ENCODE data around the gene NFYB. TPM values are rescaled to one million over a fixed set of nuclear protein-coding genes. Genes with fewer than 3 reads are reported as not detected.

The NFYB gene
- total and polyA plus RNA-seq, 9 of the 15 experiments (the other 6 are each of a cell fraction or from before 2014, with no cell fraction given) = 14.5 to 51.5 (median 32.3) TPM

DNA sequence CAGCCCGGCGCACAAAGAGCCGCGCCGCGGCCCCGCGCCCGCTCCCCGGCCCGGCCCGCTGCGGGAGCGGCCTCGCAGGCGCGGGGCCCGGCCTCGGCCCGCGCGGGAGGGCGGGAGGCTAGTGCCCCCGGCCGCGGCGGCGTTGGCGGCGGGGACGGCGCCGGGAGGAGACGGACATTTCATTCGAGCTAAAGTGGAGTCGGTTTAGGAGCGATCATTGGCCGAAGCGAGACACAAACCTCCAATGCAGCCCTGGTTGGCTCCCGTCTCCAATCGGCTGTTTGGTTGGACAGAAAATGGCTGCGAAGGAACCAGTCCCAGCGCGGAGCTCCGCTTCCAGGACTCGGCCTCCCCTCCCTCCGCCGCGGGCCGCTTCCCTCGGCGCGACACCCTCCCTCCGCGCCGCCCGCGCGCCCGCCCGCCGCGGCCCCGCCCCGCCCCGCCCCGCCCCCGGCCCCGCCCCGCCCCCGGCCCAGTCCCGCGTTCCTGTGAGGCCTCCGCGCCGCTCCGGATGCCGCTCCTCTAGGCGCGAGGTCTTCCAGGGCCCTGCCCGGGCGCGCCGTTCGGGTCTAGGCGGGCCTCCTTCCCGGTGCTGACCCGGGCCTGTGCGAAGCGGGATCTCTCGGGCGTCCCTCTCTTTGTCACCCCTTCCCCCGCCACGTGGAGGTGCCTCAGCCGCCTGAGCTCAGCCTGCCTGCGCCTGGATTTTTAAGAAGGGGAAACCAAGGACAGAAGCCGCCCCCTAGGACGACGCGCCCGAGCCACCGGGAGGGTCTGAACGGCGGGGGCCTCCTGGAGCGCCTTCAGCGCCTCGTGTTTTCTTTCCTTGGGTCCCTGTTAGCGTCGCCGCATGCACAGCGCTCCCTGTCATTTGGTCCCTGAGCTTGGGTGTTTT lies at the start of gene NFYB (continued):
- TF ChIP-seq ETS2 (tag; IDR thresholded peaks at IDR 0.05; ENCODE audit: borderline replicate concordance, poor library complexity, severe bottlenecking) = no peak
- TF ChIP-seq ZFP36 (IDR thresholded peaks at IDR 0.05; ENCODE audit: low read depth, low read length, partially characterized antibody) = no peak
- TF ChIP-seq TARDBP (IDR thresholded peaks at IDR 0.05) = no peak
- no peak for TF ChIP-seq XRCC4 (IDR thresholded peaks at IDR 0.05; ENCODE audit: extremely low read depth, insufficient read depth, insufficient read length)
- no peak for TF ChIP-seq ZNF707 (CRISPR knock-in tag; conservative IDR thresholded peaks at IDR 0.05)
- TF ChIP-seq, protein P1, sequence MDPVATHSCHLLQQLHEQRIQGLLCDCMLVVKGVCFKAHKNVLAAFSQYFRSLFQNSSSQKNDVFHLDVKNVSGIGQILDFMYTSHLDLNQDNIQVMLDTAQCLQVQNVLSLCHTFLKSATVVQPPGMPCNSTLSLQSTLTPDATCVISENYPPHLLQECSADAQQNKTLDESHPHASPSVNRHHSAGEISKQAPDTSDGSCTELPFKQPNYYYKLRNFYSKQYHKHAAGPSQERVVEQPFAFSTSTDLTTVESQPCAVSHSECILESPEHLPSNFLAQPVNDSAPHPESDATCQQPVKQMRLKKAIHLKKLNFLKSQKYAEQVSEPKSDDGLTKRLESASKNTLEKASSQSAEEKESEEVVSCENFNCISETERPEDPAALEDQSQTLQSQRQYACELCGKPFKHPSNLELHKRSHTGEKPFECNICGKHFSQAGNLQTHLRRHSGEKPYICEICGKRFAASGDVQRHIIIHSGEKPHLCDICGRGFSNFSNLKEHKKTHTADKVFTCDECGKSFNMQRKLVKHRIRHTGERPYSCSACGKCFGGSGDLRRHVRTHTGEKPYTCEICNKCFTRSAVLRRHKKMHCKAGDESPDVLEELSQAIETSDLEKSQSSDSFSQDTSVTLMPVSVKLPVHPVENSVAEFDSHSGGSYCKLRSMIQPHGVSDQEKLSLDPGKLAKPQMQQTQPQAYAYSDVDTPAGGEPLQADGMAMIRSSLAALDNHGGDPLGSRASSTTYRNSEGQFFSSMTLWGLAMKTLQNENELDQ (CRISPR knock-in tag; IDR thresholded peaks at IDR 0.05; ENCODE audit: borderline replicate concordance) = no peak
- TF ChIP-seq NUFIP1 (IDR thresholded peaks at IDR 0.05; ENCODE audit: partially characterized antibody) = no peak
- no peak for TF ChIP-seq RFX5 (IDR thresholded peaks at IDR 0.05; ENCODE audit: low read depth, low read length)
- TF ChIP-seq POLR2AphosphoS2 (IDR thresholded peaks at IDR 0.05; ENCODE audit: low read length) = no peak
- TF ChIP-seq TRIM28 (IDR thresholded peaks at IDR 0.05) = no peak
- TF ChIP-seq ZNF561 (CRISPR knock-in tag; conservative IDR thresholded peaks at IDR 0.05) = no peak
- TF ChIP-seq RNF2 (IDR thresholded peaks at IDR 0.05) = 0 out of 2 replicates have a peak, but pooled peaks have one; percentile 46
- TF ChIP-seq SETDB1 (IDR thresholded peaks at IDR 0.05; ENCODE audit: low read length) = no peak
- no peak for TF ChIP-seq SRSF3 (IDR thresholded peaks at IDR 0.05; ENCODE audit: insufficient read depth, low read length)
- TF ChIP-seq ZFP1 (CRISPR knock-in tag; IDR thresholded peaks at IDR 0.05) = no peak
- no peak for TF ChIP-seq TFAM (CRISPR knock-in tag; conservative IDR thresholded peaks at IDR 0.05)
- TF ChIP-seq, protein P2, sequence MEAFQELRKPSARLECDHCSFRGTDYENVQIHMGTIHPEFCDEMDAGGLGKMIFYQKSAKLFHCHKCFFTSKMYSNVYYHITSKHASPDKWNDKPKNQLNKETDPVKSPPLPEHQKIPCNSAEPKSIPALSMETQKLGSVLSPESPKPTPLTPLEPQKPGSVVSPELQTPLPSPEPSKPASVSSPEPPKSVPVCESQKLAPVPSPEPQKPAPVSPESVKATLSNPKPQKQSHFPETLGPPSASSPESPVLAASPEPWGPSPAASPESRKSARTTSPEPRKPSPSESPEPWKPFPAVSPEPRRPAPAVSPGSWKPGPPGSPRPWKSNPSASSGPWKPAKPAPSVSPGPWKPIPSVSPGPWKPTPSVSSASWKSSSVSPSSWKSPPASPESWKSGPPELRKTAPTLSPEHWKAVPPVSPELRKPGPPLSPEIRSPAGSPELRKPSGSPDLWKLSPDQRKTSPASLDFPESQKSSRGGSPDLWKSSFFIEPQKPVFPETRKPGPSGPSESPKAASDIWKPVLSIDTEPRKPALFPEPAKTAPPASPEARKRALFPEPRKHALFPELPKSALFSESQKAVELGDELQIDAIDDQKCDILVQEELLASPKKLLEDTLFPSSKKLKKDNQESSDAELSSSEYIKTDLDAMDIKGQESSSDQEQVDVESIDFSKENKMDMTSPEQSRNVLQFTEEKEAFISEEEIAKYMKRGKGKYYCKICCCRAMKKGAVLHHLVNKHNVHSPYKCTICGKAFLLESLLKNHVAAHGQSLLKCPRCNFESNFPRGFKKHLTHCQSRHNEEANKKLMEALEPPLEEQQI (IDR thresholded peaks at IDR 0.05) = no peak
- peak; percentile 98 for TF ChIP-seq JUND (IDR thresholded peaks at IDR 0.05; ENCODE audit: borderline replicate concordance, low read depth, low read length)
- no peak for TF ChIP-seq JUND (tag; IDR thresholded peaks at IDR 0.05; ENCODE audit: borderline replicate concordance, low read depth, low read length)
- no peak for TF ChIP-seq POLR3G (IDR thresholded peaks at IDR 0.05; ENCODE audit: extremely low read depth, insufficient read length, insufficient replicate concordance)
- TF ChIP-seq SMARCE1 (IDR thresholded peaks at IDR 0.05) = no peak
- TF ChIP-seq HMGN3 (IDR thresholded peaks at IDR 0.05; ENCODE audit: borderline replicate concordance, extremely low read depth, insufficient read length, low read depth, low read length) = peak; percentile 9
- TF ChIP-seq TEAD4 (IDR thresholded peaks at IDR 0.05; ENCODE audit: low read length) = peak; percentile 26
- no peak for TF ChIP-seq TEAD4 (CRISPR knock-in tag; IDR thresholded peaks at IDR 0.05; ENCODE audit: borderline replicate concordance)
- no peak for TF ChIP-seq ZNF41 (CRISPR knock-in tag; conservative IDR thresholded peaks at IDR 0.05)
- TF ChIP-seq ZNF431 (CRISPR knock-in tag; IDR thresholded peaks at IDR 0.05) = no peak; the same call in 1 of the 2 replicates
- TF ChIP-seq POLR2A (conservative IDR thresholded peaks at IDR 0.05) = peak; percentile 79

Data from K562 (cell line).